RWPE1 (cell line): Measurements from ENCODE around the gene MARK2.

ENCODE experiments used
- CTCF ChIA-PET: fragments of 350-600 bp; sonication (Branson Sonifier 250); formaldehyde crosslinking; extraction: SDS; loops from one replicate; lab custom pipeline; 2021; lab: Yijun Ruan, JAX
- POLR2A ChIA-PET: fragments of 400-600 bp; formaldehyde crosslinking; extraction: SDS; loops from one replicate; lab custom pipeline; 2020; ENCODE audit warnings: antibody characterized with exemption; ENCODE audit not compliant: low non-redundant PET; lab: Yijun Ruan, JAX
- DNase-seq: peaks from one replicate; pipeline ENCODE4 v3.0.0; 2012; ENCODE audit warnings: low spot score
- H3K27ac ChIP-seq: fragments of 450-650 bp; 2 replicates; pipeline ENCODE4 v1.5.1; 2017
- TF ChIP-seq, protein P1 (sequence below): fragments of 450-650 bp; conservative IDR thresholded peaks from 2 replicates; pipeline ENCODE4 v1.5.1; 2017; ENCODE audit warnings: low read depth, mild to moderate bottlenecking

MARK2 gene

GRCh38 chr11:63892228-63892627, 53.3 kb downstream of the MARK2 start:
- no peak overlapping the region for H3K27ac ChIP-seq
- ChIA-PET POLR2A (no interaction called here), CTCF (interaction anchor here (0.7 kb wide), 2 partner anchors 19 to 53 kb away, joined by 6 to 8 read pairs; no protein-coding TSS in a partner anchor)
- DNase-seq: no peak
- TF ChIP-seq, protein P1, sequence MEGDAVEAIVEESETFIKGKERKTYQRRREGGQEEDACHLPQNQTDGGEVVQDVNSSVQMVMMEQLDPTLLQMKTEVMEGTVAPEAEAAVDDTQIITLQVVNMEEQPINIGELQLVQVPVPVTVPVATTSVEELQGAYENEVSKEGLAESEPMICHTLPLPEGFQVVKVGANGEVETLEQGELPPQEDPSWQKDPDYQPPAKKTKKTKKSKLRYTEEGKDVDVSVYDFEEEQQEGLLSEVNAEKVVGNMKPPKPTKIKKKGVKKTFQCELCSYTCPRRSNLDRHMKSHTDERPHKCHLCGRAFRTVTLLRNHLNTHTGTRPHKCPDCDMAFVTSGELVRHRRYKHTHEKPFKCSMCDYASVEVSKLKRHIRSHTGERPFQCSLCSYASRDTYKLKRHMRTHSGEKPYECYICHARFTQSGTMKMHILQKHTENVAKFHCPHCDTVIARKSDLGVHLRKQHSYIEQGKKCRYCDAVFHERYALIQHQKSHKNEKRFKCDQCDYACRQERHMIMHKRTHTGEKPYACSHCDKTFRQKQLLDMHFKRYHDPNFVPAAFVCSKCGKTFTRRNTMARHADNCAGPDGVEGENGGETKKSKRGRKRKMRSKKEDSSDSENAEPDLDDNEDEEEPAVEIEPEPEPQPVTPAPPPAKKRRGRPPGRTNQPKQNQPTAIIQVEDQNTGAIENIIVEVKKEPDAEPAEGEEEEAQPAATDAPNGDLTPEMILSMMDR: no peak

DNA sequence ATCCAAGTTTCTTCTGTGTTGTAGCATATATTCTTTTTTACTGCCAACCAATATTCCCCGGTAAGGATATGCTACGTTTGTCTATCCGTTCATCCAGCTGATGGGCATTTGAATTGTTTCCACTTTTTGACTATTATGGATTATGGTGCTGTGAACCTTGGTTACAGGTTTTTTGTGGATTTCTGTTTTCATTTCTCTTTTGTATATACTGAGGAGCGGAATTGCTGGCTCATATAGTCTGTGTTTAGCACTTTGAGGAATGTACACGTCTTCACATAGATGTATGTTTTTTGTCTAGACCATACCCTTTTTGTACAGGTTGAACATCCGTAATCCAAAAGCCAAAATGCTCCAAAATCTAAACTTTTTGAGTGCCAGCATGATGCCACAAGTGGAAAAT, 54.4 kb downstream of the MARK2 start:
- ChIA-PET CTCF (no interaction called here), POLR2A (no interaction called here)

DNA sequence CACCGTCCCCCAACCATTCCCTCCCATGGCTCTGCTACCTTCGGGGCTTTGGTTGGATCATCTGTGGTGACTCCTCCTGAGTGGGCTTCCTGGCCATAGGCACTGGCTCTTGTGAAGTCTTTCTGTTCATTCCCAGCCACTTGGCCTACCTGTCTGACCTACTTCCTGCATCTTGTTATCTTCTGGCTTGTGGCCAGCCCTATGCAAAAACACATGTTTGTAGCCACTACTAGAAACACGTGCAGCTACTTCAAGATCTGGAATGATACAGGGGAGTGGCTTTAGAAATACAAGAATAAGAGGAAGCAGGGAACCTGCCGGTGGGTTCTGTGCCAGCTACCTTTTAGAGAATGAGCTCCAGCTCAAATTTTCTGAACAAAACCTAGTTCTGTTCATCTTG, 57.2 kb downstream of the MARK2 start:
- no peak overlapping the region for H3K27ac ChIP-seq
- TF ChIP-seq, protein P1: no peak
- no peak for DNase-seq
- ChIA-PET CTCF (interaction anchor here (0.9 kb wide), 1 partner anchor 59 kb away, joined by 3 read pairs; no protein-coding TSS in a partner anchor), POLR2A (no interaction called here)

More for the DNA sequence above, 54.4 kb downstream of the MARK2 start:
- no peak for DNase-seq
- no peak overlapping the region for H3K27ac ChIP-seq
- TF ChIP-seq, protein P1: no peak

- ChIA-PET POLR2A (no interaction called here), CTCF (interaction anchor here (0.6 to 1.0 kb wide), 2 partner anchors 10 to 38 kb away, joined by 3 to 5 read pairs; no protein-coding TSS in a partner anchor)
- DNase-seq: no peak
- TF ChIP-seq, protein P1: no peak
- H3K27ac ChIP-seq: no peak overlapping the region
Measured at GRCh38 chr11:63897459-63898146, 58.7 kb downstream of the MARK2 start.

DNA sequence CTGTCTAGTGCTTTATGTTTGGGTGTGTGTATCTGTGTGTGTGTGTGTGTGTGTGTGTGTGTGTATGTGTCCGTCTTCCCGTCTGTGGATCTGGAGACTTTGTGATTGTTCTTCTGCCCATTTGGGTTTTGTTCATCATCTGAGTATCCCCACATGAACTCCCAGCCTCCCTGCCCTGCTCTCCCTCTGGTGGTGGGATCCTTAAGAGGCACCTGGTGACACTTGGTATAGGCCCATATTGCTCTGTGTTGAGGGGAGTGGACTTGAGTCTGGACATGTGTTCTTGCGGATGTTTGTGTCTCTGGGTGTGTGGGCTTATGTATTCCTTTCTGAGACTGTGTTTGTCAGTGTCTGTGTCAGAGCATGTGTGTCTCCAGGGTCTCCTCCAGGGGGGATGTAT, 62.8 kb downstream of the MARK2 start:
- ChIA-PET CTCF (interaction anchor here (0.6 to 0.7 kb wide), 2 partner anchors 44 to 1286 kb away, joined by 3 read pairs; no protein-coding TSS in a partner anchor), POLR2A (no interaction called here)
- no peak overlapping the region for H3K27ac ChIP-seq
- TF ChIP-seq, protein P1: no peak
- no peak for DNase-seq

DNA sequence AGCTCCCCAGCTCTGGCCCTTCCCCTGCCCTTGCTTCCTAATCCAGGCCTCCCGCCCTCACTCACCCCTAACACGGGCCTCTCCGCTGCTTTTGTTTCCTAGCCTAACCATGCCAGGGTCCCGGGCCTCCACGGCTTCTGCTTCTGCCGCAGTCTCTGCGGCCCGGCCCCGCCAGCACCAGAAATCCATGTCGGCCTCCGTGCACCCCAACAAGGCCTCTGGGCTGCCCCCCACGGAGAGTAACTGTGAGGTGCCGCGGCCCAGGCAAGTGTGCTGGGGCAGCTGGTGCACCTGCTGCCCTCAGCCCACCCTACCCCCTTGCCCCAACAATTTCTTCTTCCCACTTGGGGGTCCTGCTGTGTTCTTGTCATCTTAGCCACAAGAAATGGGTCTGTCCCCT, 65.0 kb downstream of the MARK2 start:
- H3K27ac ChIP-seq: peak overlapping the region; percentile 33; the same call in 1 of the 2 replicates
- POLR2A ChIA-PET: no interaction called here
- CTCF ChIA-PET: no interaction called here
- TF ChIP-seq, protein P1: no peak
- DNase-seq: no peak
